Natural killer cell (primary cell): ENCODE data around the gene CGNL1. TPM values are rescaled to one million over a fixed set of nuclear protein-coding genes. Genes with fewer than 3 reads are reported as not detected.

Experiments used
- ATAC-seq, 3 donors: fragments of 150-1000 bp in 2 of 3; fragments of 200-7000 bp in 1 of 3; cut with Tn5 transposase; 1 replicate in 1 of 3; 2 replicates in 2 of 3; pipeline ENCODE4 v1.10.0; 2021; ENCODE audit warnings: mild to moderate bottlenecking in 2 of 3, moderate library complexity in 2 of 3
- DNase-seq, 2 donors: peaks; one replicate each; pipeline versions ENCODE4 v3.0.0 to v3.0.0-alpha.2; 2013 to 2021; ENCODE audit warnings: mixed read lengths in 1 of 2
- H3K27ac ChIP-seq: one replicate; pipeline ENCODE4 v1.5.1; 2013; ENCODE audit warnings: mild to moderate bottlenecking, low read length
- H3K27me3 ChIP-seq: one replicate; pipeline ENCODE4 v1.6.1; 2013; ENCODE audit warnings: low read length; ENCODE audit not compliant: control insufficient read depth, insufficient read depth
- H3K36me3 ChIP-seq: one replicate; pipeline ENCODE4 v1.6.1; 2013; ENCODE audit warnings: low read length; ENCODE audit not compliant: control insufficient read depth, insufficient read depth
- H3K4me1 ChIP-seq: one replicate; pipeline ENCODE4 v1.6.1; 2013; ENCODE audit warnings: low read length; ENCODE audit not compliant: control insufficient read depth, insufficient read depth
- H3K4me3 ChIP-seq: one replicate; pipeline ENCODE4 v1.5.1; 2013; ENCODE audit warnings: low read length
- H3K9me3 ChIP-seq: one replicate; pipeline ENCODE4 v1.6.1; 2013; ENCODE audit warnings: low read length; ENCODE audit not compliant: control insufficient read depth, insufficient read depth
- H3K27ac Mint-ChIP-seq, 2 donors: one replicate each; pipeline ENCODE4 v1.8.0; 2022; ENCODE audit warnings: mild to moderate bottlenecking in 2 of 2, mixed read lengths in 2 of 2, moderate library complexity in 1 of 2
- H3K27me3 Mint-ChIP-seq, 2 donors: one replicate each; pipeline ENCODE4 v1.8.0; 2022; ENCODE audit warnings: low read depth in 2 of 2, mixed read lengths in 2 of 2
- H3K36me3 Mint-ChIP-seq: one replicate; pipeline ENCODE4 v1.8.0; 2022; ENCODE audit warnings: mixed read lengths
- H3K4me1 Mint-ChIP-seq, 2 donors: one replicate each; pipeline ENCODE4 v1.8.0; 2022; ENCODE audit warnings: mixed read lengths in 2 of 2
- H3K4me3 Mint-ChIP-seq: one replicate; pipeline ENCODE4 v1.8.0; 2022; ENCODE audit warnings: mild to moderate bottlenecking, moderate library complexity, mixed read lengths
- H3K9me3 Mint-ChIP-seq, 2 donors: one replicate each; pipeline ENCODE4 v1.8.0; 2022; ENCODE audit warnings: mixed read lengths in 2 of 2
- CTCF ChIP-seq: fragments of 200-600 bp; IDR thresholded peaks from one replicate; pipeline ENCODE4 v1.8.0; 2022; ENCODE audit warnings: antibody characterized with exemption
- WGBS: methylation state at CpG from one replicate; pipeline ENCODE4 v1.1.7; 2013; ENCODE audit warnings: missing lambda C conversion rate; ENCODE audit not compliant: insufficient coverage; 5-methylcytosine and 5-hydroxymethylcytosine counted together
- intact Hi-C: fragments of 100-400 bp; cut with micrococcal nuclease; formaldehyde crosslinking; loops from one replicate; pipeline ENCODE4 v1.14.2; 2022
- total RNA-seq, 4 donors: library from RNA; stranded (reverse); fragments of 120-200 nt in 1 of 4; gene quantifications; one replicate each; pipeline versions ENCODE4 v1.2.3 to v1.2.4, GENCODE V29; 2013 to 2022

CGNL1 gene
- total RNA-seq, 3 donors from 2014 or later (not counting 1 experiment from before 2014, with no cell fraction given): not detected

GRCh38 chr15:57481038-57481705, 104.9 kb downstream of the CGNL1 start:
- intact Hi-C loops: no loop called here
- Histone ChIP-seq H3K36me3 (no peaks in the 10 kb centered on the region), H3K27ac (no peak overlapping the region), H3K27me3 (no peaks in the 10 kb centered on the region), H3K4me1 (no peaks in the 10 kb centered on the region), H3K9me3 (no peaks in the 10 kb centered on the region), H3K4me3 (no peak overlapping the region)
- no peak for DNase-seq
- 100% methylated on average over 1 of the region's 3 CpGs for WGBS
- no peaks in the 10 kb centered on the region for H3K36me3 Mint-ChIP-seq
- no peaks in the 10 kb centered on the region for H3K4me1 Mint-ChIP-seq
- H3K27ac Mint-ChIP-seq: no peak overlapping the region
- H3K27me3 Mint-ChIP-seq: peaks cover 9 to 18% of the 10 kb centered on the region in 2 donors
- no peak overlapping the region for H3K4me3 Mint-ChIP-seq
- no peak for TF ChIP-seq CTCF
- no peaks in the 10 kb centered on the region for H3K9me3 Mint-ChIP-seq
- ATAC-seq: no peak

DNA sequence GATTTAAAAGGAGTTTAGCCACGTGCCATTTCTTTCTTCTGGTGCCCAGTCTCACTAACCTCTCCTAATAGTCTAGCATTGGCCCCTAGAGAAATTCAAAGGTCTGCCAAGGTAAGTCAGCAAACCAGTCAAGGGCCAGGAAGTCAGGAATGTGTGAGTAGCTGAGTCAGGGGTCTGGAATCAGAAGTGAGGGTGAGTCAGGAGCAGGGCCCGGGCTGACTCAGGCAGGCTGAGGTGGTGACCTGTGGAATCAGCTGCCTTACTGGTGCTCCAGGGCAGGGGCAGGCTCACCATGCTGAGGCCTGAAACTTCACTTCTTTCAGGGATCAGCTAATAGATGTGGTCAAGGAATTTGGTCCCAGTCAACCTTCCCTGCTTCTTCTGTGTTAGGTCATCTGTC, 109.6 kb downstream of the CGNL1 start:
- no peak overlapping the region for H3K4me3 ChIP-seq
- no peaks in the 10 kb centered on the region for H3K27me3 ChIP-seq
- no peaks in the 10 kb centered on the region for H3K9me3 ChIP-seq
- H3K4me1 ChIP-seq: no peaks in the 10 kb centered on the region
- H3K27ac ChIP-seq: no peak overlapping the region
- Mint-ChIP-seq H3K36me3 (no peaks in the 10 kb centered on the region), H3K9me3 (no peaks in the 10 kb centered on the region), H3K4me1 (no peaks in the 10 kb centered on the region), H3K27me3 (peaks cover 14 to 21% of the 10 kb centered on the region in 2 donors), H3K4me3 (no peak overlapping the region), H3K27ac (no peak overlapping the region)
- no peak for TF ChIP-seq CTCF
- ATAC-seq (no peak), DNase-seq (no peak)
- 79% methylated on average over 1 of the region's 2 CpGs for WGBS
- H3K36me3 ChIP-seq: no peaks in the 10 kb centered on the region
- intact Hi-C loops: no loop called here

- intact Hi-C loops: no loop called here
- peaks cover 15 to 31% of the 10 kb centered on the region in 2 donors for H3K27me3 Mint-ChIP-seq
- H3K9me3 Mint-ChIP-seq: no peaks in the 10 kb centered on the region
- no peaks in the 10 kb centered on the region for H3K36me3 Mint-ChIP-seq
- H3K36me3 ChIP-seq: no peaks in the 10 kb centered on the region
- DNase-seq (no peak), ATAC-seq (no peak)
- no peaks in the 10 kb centered on the region for H3K27me3 ChIP-seq
- no peak overlapping the region for H3K4me3 ChIP-seq
- H3K9me3 ChIP-seq: no peaks in the 10 kb centered on the region
- no peak overlapping the region for H3K4me3 Mint-ChIP-seq
- no peaks in the 10 kb centered on the region for H3K4me1 Mint-ChIP-seq
- TF ChIP-seq CTCF: no peak
- H3K27ac ChIP-seq: no peak overlapping the region
- H3K4me1 ChIP-seq: no peaks in the 10 kb centered on the region
- H3K27ac Mint-ChIP-seq: no peak overlapping the region
These were observed 110.5 kb downstream of the CGNL1 start for GRCh38 chr15:57486833-57487232.

DNA sequence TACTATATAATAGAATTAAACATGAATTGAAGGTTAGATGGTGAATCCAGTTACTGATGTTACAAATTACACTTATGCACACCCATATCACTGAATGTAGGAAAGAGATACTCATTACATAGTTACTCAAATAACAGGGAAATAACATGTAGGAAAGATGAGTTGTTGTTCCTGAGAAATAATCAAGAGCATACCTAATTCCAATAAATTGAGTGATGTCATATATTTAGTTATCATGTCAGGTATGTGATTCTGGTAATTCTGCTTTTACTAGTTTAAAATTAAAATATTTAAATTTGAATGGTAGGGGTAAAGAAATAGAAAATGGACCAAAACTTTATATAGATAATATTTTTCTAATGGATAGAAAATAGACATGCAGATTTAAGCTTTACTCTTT, 112.8 kb downstream of the CGNL1 start:
- no peak for TF ChIP-seq CTCF
- Histone ChIP-seq H3K4me3 (no peak overlapping the region), H3K27ac (no peak overlapping the region), H3K27me3 (no peaks in the 10 kb centered on the region), H3K9me3 (no peaks in the 10 kb centered on the region), H3K36me3 (no peaks in the 10 kb centered on the region), H3K4me1 (no peaks in the 10 kb centered on the region)
- H3K9me3 Mint-ChIP-seq: no peaks in the 10 kb centered on the region
- no peak overlapping the region for H3K27ac Mint-ChIP-seq
- DNase-seq (no peak), ATAC-seq (no peak)
- no peak overlapping the region for H3K4me3 Mint-ChIP-seq
- H3K36me3 Mint-ChIP-seq: no peaks in the 10 kb centered on the region
- H3K27me3 Mint-ChIP-seq: peaks cover 20 to 34% of the 10 kb centered on the region in 2 donors
- intact Hi-C loops: no loop called here
- H3K4me1 Mint-ChIP-seq: no peaks in the 10 kb centered on the region
